DOHH2 (cell line): ENCODE measurements around the gene PRKCE.

ENCODE experiments used
- EZH2phosphoT487 ChIP-seq: fragments of 200-600 bp; sonication (generic); IDR thresholded peaks from 2 replicates; pipeline ENCODE4 v1.6.1; 2017; ENCODE audit warnings: borderline replicate concordance, mild to moderate bottlenecking, antibody characterized with exemption, low read length, moderate library complexity, mixed read lengths
- TF ChIP-seq, protein P1 (sequence below): fragments of 200-600 bp; sonication (generic); IDR thresholded peaks from one replicate; pipeline ENCODE4 v1.5.1; 2014; ENCODE audit warnings: antibody characterized with exemption, mild to moderate bottlenecking, low read depth, low read length; ENCODE audit not compliant: poor library complexity, severe bottlenecking

DNA sequence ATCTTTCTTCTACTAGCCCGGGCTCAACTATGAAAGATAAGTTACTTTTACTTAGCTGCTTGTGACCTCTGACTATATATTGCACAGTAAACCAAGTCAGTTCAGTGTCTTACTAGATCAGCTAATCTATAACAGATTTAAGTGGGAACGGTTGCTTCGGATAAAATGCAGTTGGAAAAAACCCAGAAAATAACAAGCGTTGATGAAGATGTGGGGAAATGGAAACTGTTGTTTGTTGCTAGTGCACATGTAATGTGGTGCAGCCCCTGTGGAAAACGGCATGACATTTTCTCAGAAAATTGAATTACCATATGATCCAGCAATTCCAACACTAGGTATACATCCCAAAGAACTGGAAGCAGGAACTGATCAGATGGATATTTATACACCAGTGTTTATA lies 248.5 kb downstream of the PRKCE start:
- TF ChIP-seq, protein P1, sequence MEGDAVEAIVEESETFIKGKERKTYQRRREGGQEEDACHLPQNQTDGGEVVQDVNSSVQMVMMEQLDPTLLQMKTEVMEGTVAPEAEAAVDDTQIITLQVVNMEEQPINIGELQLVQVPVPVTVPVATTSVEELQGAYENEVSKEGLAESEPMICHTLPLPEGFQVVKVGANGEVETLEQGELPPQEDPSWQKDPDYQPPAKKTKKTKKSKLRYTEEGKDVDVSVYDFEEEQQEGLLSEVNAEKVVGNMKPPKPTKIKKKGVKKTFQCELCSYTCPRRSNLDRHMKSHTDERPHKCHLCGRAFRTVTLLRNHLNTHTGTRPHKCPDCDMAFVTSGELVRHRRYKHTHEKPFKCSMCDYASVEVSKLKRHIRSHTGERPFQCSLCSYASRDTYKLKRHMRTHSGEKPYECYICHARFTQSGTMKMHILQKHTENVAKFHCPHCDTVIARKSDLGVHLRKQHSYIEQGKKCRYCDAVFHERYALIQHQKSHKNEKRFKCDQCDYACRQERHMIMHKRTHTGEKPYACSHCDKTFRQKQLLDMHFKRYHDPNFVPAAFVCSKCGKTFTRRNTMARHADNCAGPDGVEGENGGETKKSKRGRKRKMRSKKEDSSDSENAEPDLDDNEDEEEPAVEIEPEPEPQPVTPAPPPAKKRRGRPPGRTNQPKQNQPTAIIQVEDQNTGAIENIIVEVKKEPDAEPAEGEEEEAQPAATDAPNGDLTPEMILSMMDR: no peak
- no peak for TF ChIP-seq EZH2phosphoT487
